ENCODE results near the gene LPCAT1. TPM values are rescaled to one million over a fixed set of nuclear protein-coding genes. Genes with fewer than 3 reads are reported as not detected.

LPCAT1 gene
- total RNA-seq, 1 experiment from 2014 or later = 75.0 TPM

GRCh38 chr5:1553539-1554409, 30.0 kb upstream of the LPCAT1 start:
- Histone ChIP-seq H3K36me3 (ENCODE audit: control insufficient read depth in 1 of 2, insufficient read depth in 2 of 2, low read length in 2 of 2) (no peaks in the 10 kb centered on the region), H2AFZ (ENCODE audit: low read depth, low read length, poor library complexity, severe bottlenecking) (no peak overlapping the region), H3K4me1 (ENCODE audit: control insufficient read depth in 1 of 2, insufficient read depth in 2 of 2, low read length in 2 of 2) (peaks cover 5 to 14% of the 10 kb centered on the region in 2 experiments; a peak in 3 of 4 replicates), H3K27me3 (ENCODE audit: insufficient read depth, low read length) (peaks cover under 1% of the 10 kb centered on the region; the same call in 1 of the 2 replicates), H3K79me2 (ENCODE audit: insufficient read depth, low read length) (no peaks in the 10 kb centered on the region), H3K9ac (ENCODE audit: low read length) (no peak overlapping the region), H3K4me2 (ENCODE audit: low read length) (no peak overlapping the region), H3K27ac (ENCODE audit: low read depth, low read length) (no peak overlapping the region), H3K9me3 (ENCODE audit: control insufficient read depth in 1 of 2, insufficient read depth in 1 of 2, low read depth in 1 of 2, low read length in 2 of 2) (no peaks in the 10 kb centered on the region), H3K9me2 (ENCODE audit: insufficient read depth) (no peaks in the 10 kb centered on the region), H4K20me1 (ENCODE audit: insufficient read depth) (no peaks in the 10 kb centered on the region), H3K4me3 (replicated peaks in 1 of 2; ENCODE audit: low read depth in 1 of 2, low read length in 2 of 2) (no peak overlapping the region)
- POLR2A ChIA-PET = interaction anchor here (1.4 kb wide), 1 partner anchor 11 kb away, joined by 5 read pairs; no protein-coding TSS in a partner anchor
- RAD21 ChIA-PET (ENCODE audit: low non-redundant PET in 1 of 2, low total read pairs in 2 of 2, uncharacterized antibody in 2 of 2, unreplicated experiment in 2 of 2) = no interaction called here
- intact Hi-C loops (cut with micrococcal nuclease) = no loop called here
- ATAC-seq (no peak), DNase-seq (ENCODE audit: low read depth, low spot score) (no peak)
- CTCF ChIA-PET = no interaction called here
- BruUV-seq (replicated peaks) = no TSS peak
- TF ChIP-seq SP1 (IDR thresholded peaks at IDR 0.05; ENCODE audit: low read depth) (no peak), TCF7L2 (IDR thresholded peaks at IDR 0.05; ENCODE audit: borderline replicate concordance, extremely low read depth, insufficient read depth, insufficient read length) (no peak)

- ATAC-seq = no peak
- Histone ChIP-seq H3K9me2 (ENCODE audit: insufficient read depth) (no peaks in the 10 kb centered on the region), H2AFZ (ENCODE audit: low read depth, low read length, poor library complexity, severe bottlenecking) (no peak overlapping the region), H3K9ac (ENCODE audit: low read length) (no peak overlapping the region), H3K36me3 (ENCODE audit: control insufficient read depth in 1 of 2, insufficient read depth in 2 of 2, low read length in 2 of 2) (no peaks in the 10 kb centered on the region), H3K4me1 (ENCODE audit: control insufficient read depth in 1 of 2, insufficient read depth in 2 of 2, low read length in 2 of 2) (peaks cover 5 to 14% of the 10 kb centered on the region in 2 experiments; a peak in 3 of 4 replicates), H3K27ac (ENCODE audit: low read depth, low read length) (no peak overlapping the region), H4K20me1 (ENCODE audit: insufficient read depth) (no peaks in the 10 kb centered on the region), H3K9me3 (ENCODE audit: control insufficient read depth in 1 of 2, insufficient read depth in 1 of 2, low read depth in 1 of 2, low read length in 2 of 2) (no peaks in the 10 kb centered on the region), H3K27me3 (ENCODE audit: insufficient read depth, low read length) (no peaks in the 10 kb centered on the region), H3K79me2 (ENCODE audit: insufficient read depth, low read length) (no peaks in the 10 kb centered on the region), H3K4me2 (ENCODE audit: low read length) (no peak overlapping the region), H3K4me3 (replicated peaks in 1 of 2; ENCODE audit: low read depth in 1 of 2, low read length in 2 of 2) (no peak overlapping the region)
- no TSS peak for BruUV-seq (replicated peaks)
- DNase-seq (ENCODE audit: low read depth, low spot score) = no peak
- ChIA-PET CTCF (no interaction called here), POLR2A (interaction anchor here (1.4 kb wide), 1 partner anchor 10 kb away, joined by 5 read pairs; no protein-coding TSS in a partner anchor), RAD21 (ENCODE audit: low non-redundant PET in 1 of 2, low total read pairs in 2 of 2, uncharacterized antibody in 2 of 2, unreplicated experiment in 2 of 2) (no interaction called here)
- intact Hi-C loops (cut with micrococcal nuclease) = no loop called here
- no peak for TF ChIP-seq CTCF (IDR thresholded peaks at IDR 0.05 in 2 of 3, conservative IDR thresholded peaks at IDR 0.05 in 1 of 3; ENCODE audit: borderline replicate concordance in 1 of 3, insufficient read depth in 1 of 3, low read depth in 2 of 3, low read length in 2 of 3)
- no peak for TF ChIP-seq ATF3 (IDR thresholded peaks at IDR 0.05)
- no peak for TF ChIP-seq ZBTB33 (IDR thresholded peaks at IDR 0.05; ENCODE audit: extremely low read depth, insufficient replicate concordance, low read length)
- no peak for TF ChIP-seq CEBPB (IDR thresholded peaks at IDR 0.05; ENCODE audit: low read depth)
- no peak for TF ChIP-seq TCF7L2 (IDR thresholded peaks at IDR 0.05; ENCODE audit: borderline replicate concordance, extremely low read depth, insufficient read depth, insufficient read length)
Observed at GRCh38 chr5:1552521-1553255, 28.9 kb upstream of the LPCAT1 start.

All from HCT116 (cell line).